ENCODE measurements around the gene EPS8L3. TPM values are rescaled to one million over a fixed set of nuclear protein-coding genes. Genes with fewer than 3 reads are reported as not detected.
"Not testable (repeated sequence)": the region's sequence is repeated elsewhere in the genome, so short reads cannot be mapped to it uniquely, and the experiment has no call there.

Gene EPS8L3
- polyA plus RNA-seq, 6 donors from 2014 or later, result not detected

GRCh38 chr1:109748311-109748710 is 15.4 kb downstream of the EPS8L3 start:
- Mint-ChIP-seq H3K27me3 (peaks cover 11 to 62% (median 49%) of the 10 kb centered on the region in 3 donors), H3K9me3 (peaks cover 0 to 10% (median 1%) of the 10 kb centered on the region in 7 donors)
- not testable (repeated sequence) for H3K4me1 Mint-ChIP-seq; H3K36me3 Mint-ChIP-seq; H3K4me3 Mint-ChIP-seq; DNase-seq; ATAC-seq (ENCODE audit: low read depth in 2 of 2); H3K27ac Mint-ChIP-seq

- peaks cover 42 to 58% (median 45%) of the 10 kb centered on the region in 3 donors for H3K27me3 Mint-ChIP-seq
- ATAC-seq (ENCODE audit: low read depth in 2 of 2), result peak in 1 of 2 donors; percentile 5
- no peaks in the 10 kb centered on the region for H3K36me3 Mint-ChIP-seq
- H3K9me3 Mint-ChIP-seq, result no peaks in the 10 kb centered on the region
- peak within 1 kb of the TSS; percentile 64 to 92 (median 88) for H3K4me3 Mint-ChIP-seq
- DNase-seq, result no peak
- peak within 1 kb of the TSS in 2 of 6 donors; percentile 39 to 73 for H3K27ac Mint-ChIP-seq
- H3K4me1 Mint-ChIP-seq, result peaks cover 7 to 12% (median 12%) of the 10 kb centered on the region in 3 donors
These were observed 22.9 kb downstream of the EPS8L3 start, which contains the start of gene GSTM3 for GRCh38 chr1:109740615-109741373. Gene GSTM3 (minus strand): TSS chr1:109741038. CDS start chr1:109740287, 751 bp downstream.

GRCh38 chr1:109739738-109740614 is 23.7 kb downstream of the EPS8L3 start:
- Mint-ChIP-seq H3K4me1 (peaks cover 7 to 12% (median 12%) of the 10 kb centered on the region in 3 donors), H3K27ac (no peak overlapping the region), H3K4me3 (peak overlapping the region; percentile 64 to 92 (median 88)), H3K27me3 (peaks cover 42 to 56% (median 45%) of the 10 kb centered on the region in 3 donors), H3K9me3 (no peaks in the 10 kb centered on the region), H3K36me3 (no peaks in the 10 kb centered on the region)
- ATAC-seq (ENCODE audit: low read depth in 2 of 2), result peak; percentile 91 to 93
- peak; percentile 63 for DNase-seq

- ATAC-seq (ENCODE audit: low read depth in 2 of 2) (no peak), DNase-seq (no peak)
- no peaks in the 10 kb centered on the region for H3K4me1 Mint-ChIP-seq
- peaks cover 0 to 3% (median 0%) of the 10 kb centered on the region in 7 donors for H3K9me3 Mint-ChIP-seq
- H3K27me3 Mint-ChIP-seq, result peaks cover 19 to 28% (median 25%) of the 10 kb centered on the region in 3 donors
- peak overlapping the region in 1 of 6 donors; percentile 33 for H3K27ac Mint-ChIP-seq
- no peaks in the 10 kb centered on the region for H3K36me3 Mint-ChIP-seq
- H3K4me3 Mint-ChIP-seq, result no peak overlapping the region
These were observed 30.4 kb downstream of the EPS8L3 start for GRCh38 chr1:109733236-109733870.

- Mint-ChIP-seq H3K4me1 (no peaks in the 10 kb centered on the region), H3K4me3 (no peak overlapping the region), H3K36me3 (no peaks in the 10 kb centered on the region), H3K27me3 (peaks cover 14 to 19% (median 16%) of the 10 kb centered on the region in 3 donors), H3K9me3 (peaks cover 0 to 3% (median 0%) of the 10 kb centered on the region in 7 donors), H3K27ac (no peak overlapping the region)
- ATAC-seq (ENCODE audit: low read depth in 2 of 2), result no peak
- no peak for DNase-seq
These were observed 31.3 kb downstream of the EPS8L3 start for GRCh38 chr1:109732390-109732881.

GRCh38 chr1:109730666-109731065 is 33.1 kb downstream of the EPS8L3 start:
- ATAC-seq (ENCODE audit: low read depth in 2 of 2) (no peak), DNase-seq (no peak)
- Mint-ChIP-seq H3K4me1 (no peaks in the 10 kb centered on the region), H3K36me3 (no peaks in the 10 kb centered on the region), H3K27me3 (peaks cover 5 to 9% (median 6%) of the 10 kb centered on the region in 3 donors), H3K4me3 (no peak overlapping the region), H3K27ac (no peak overlapping the region), H3K9me3 (peaks cover 0 to 3% (median 0%) of the 10 kb centered on the region in 7 donors)

GRCh38 chr1:109728870-109729269 is 34.9 kb downstream of the EPS8L3 start:
- H3K27ac Mint-ChIP-seq, result no peak overlapping the region
- H3K27me3 Mint-ChIP-seq, result peaks cover 5 to 9% (median 6%) of the 10 kb centered on the region in 3 donors
- no peak for DNase-seq
- no peaks in the 10 kb centered on the region for H3K9me3 Mint-ChIP-seq
- ATAC-seq (ENCODE audit: low read depth in 2 of 2), result no peak
- no peaks in the 10 kb centered on the region for H3K36me3 Mint-ChIP-seq
- H3K4me1 Mint-ChIP-seq, result no peaks in the 10 kb centered on the region
- H3K4me3 Mint-ChIP-seq, result no peak overlapping the region

- H3K4me3 Mint-ChIP-seq, result peak overlapping the region in 1 of 8 donors; percentile 31
These were observed 36.9 kb downstream of the EPS8L3 start for GRCh38 chr1:109726728-109727373.

GRCh38 chr1:109726007-109726406 is 37.7 kb downstream of the EPS8L3 start:
- Mint-ChIP-seq H3K27me3 (peaks cover 0 to 4% (median 0%) of the 10 kb centered on the region in 3 donors), H3K4me3 (no peak overlapping the region), H3K9me3 (no peaks in the 10 kb centered on the region), H3K4me1 (no peaks in the 10 kb centered on the region), H3K36me3 (no peaks in the 10 kb centered on the region), H3K27ac (no peak overlapping the region)
- DNase-seq, result no peak
- ATAC-seq (ENCODE audit: low read depth in 2 of 2), result no peak

More at GRCh38 chr1:109726728-109727373, 36.9 kb downstream of the EPS8L3 start:
- H3K9me3 Mint-ChIP-seq, result no peaks in the 10 kb centered on the region
- no peak overlapping the region for H3K27ac Mint-ChIP-seq
- no peak for ATAC-seq (ENCODE audit: low read depth in 2 of 2)
- no peaks in the 10 kb centered on the region for H3K4me1 Mint-ChIP-seq
- H3K36me3 Mint-ChIP-seq, result no peaks in the 10 kb centered on the region
- peaks cover 0 to 9% (median 0%) of the 10 kb centered on the region in 3 donors for H3K27me3 Mint-ChIP-seq
- DNase-seq, result no peak

- Mint-ChIP-seq H3K4me3 (no peak overlapping the region), H3K9me3 (no peaks in the 10 kb centered on the region), H3K36me3 (no peaks in the 10 kb centered on the region), H3K27me3 (no peaks in the 10 kb centered on the region), H3K4me1 (no peaks in the 10 kb centered on the region), H3K27ac (peak overlapping the region in 1 of 6 donors; percentile 11)
- ATAC-seq (ENCODE audit: low read depth in 2 of 2) (no peak), DNase-seq (no peak)
These were observed 38.2 kb downstream of the EPS8L3 start for GRCh38 chr1:109725510-109725909.

- DNase-seq, result no peak
- Mint-ChIP-seq H3K27ac (no peak overlapping the region), H3K27me3 (no peaks in the 10 kb centered on the region), H3K9me3 (no peaks in the 10 kb centered on the region), H3K36me3 (no peaks in the 10 kb centered on the region), H3K4me3 (no peak overlapping the region), H3K4me1 (no peaks in the 10 kb centered on the region)
- no peak for ATAC-seq (ENCODE audit: low read depth in 2 of 2)
These were observed 38.8 kb downstream of the EPS8L3 start for GRCh38 chr1:109724933-109725332.

- no peaks in the 10 kb centered on the region for H3K36me3 Mint-ChIP-seq
- ATAC-seq (ENCODE audit: low read depth in 2 of 2), result no peak
- H3K4me1 Mint-ChIP-seq, result no peaks in the 10 kb centered on the region
- peak overlapping the region in 1 of 6 donors; percentile 55 for H3K27ac Mint-ChIP-seq
- H3K4me3 Mint-ChIP-seq, result no peak overlapping the region
- peaks cover 0 to 2% (median 0%) of the 10 kb centered on the region in 3 donors for H3K27me3 Mint-ChIP-seq
- H3K9me3 Mint-ChIP-seq, result no peaks in the 10 kb centered on the region
- DNase-seq, result no peak
These were observed 40.6 kb downstream of the EPS8L3 start for GRCh38 chr1:109722908-109723691.
